ENCODE results near the gene LMNA.
"Not testable (repeated sequence)": the region's sequence is repeated elsewhere in the genome, so short reads cannot be mapped to it uniquely, and the experiment has no call there.

Gene LMNA

GRCh38 chr1:156164125-156164831 is 49.8 kb downstream of the LMNA start:
- DNase-seq: no peak

- no peak for DNase-seq
These were observed 50.6 kb downstream of the LMNA start for GRCh38 chr1:156165083-156165482.

GRCh38 chr1:156167536-156167935 is 53.0 kb downstream of the LMNA start:
- DNase-seq: no peak

- no peak for DNase-seq
These were observed 58.4 kb downstream of the LMNA start for GRCh38 chr1:156172696-156173470.

- DNase-seq: no peak
These were observed 62.2 kb downstream of the LMNA start for GRCh38 chr1:156176610-156177210.

GRCh38 chr1:156177919-156178654 is 63.6 kb downstream of the LMNA start:
- no peak for DNase-seq

- no peak for DNase-seq
These were observed 66.0 kb downstream of the LMNA start for GRCh38 chr1:156180471-156180870.

GRCh38 chr1:156181391-156181924 is 66.9 kb downstream of the LMNA start:
- not testable (repeated sequence) for DNase-seq

GRCh38 chr1:156182010-156182779 is 67.7 kb downstream of the LMNA start:
- DNase-seq: not testable (repeated sequence)

- DNase-seq: not testable (repeated sequence)
These were observed 72.1 kb downstream of the LMNA start for GRCh38 chr1:156186347-156187177.
